Astrocyte (in vitro differentiated cells and primary cell): ENCODE data around the gene ANXA7.

Experiments
- CTCF ChIP-seq: IDR thresholded peaks from 2 replicates; pipeline ENCODE4 v1.5.1; 2011; ENCODE audit warnings: low read depth, mild to moderate bottlenecking, inconsistent platforms, low read length, moderate library complexity; ENCODE audit not compliant: insufficient read depth
- EZH2 ChIP-seq: IDR thresholded peaks from 2 replicates; pipeline ENCODE4 v1.6.1; 2012; ENCODE audit warnings: mild to moderate bottlenecking, low read length, inconsistent platforms; ENCODE audit not compliant: insufficient read depth

GRCh38 chr10:73413108-73413527, 740 bp downstream of the ANXA7 start:
- TF ChIP-seq CTCF (no peak), EZH2 (no peak)
